Thyroid gland (tissue), 4 donors: ENCODE measurements around the gene SRGAP1. TPM values are rescaled to one million over a fixed set of nuclear protein-coding genes. Genes with fewer than 3 reads are reported as not detected.

Source experiments
- DNase-seq, 2 donors: peaks; one replicate each; pipeline ENCODE4 v3.0.0-alpha.2; 2019
- H3K27ac ChIP-seq, 3 donors: fragments of 200-600 bp; sonication (generic); 1 replicate in 2 of 3; 2 replicates in 1 of 3; pipeline ENCODE4 v1.5.1; 2016 to 2019; ENCODE audit warnings: mild to moderate bottlenecking in 1 of 3, moderate library complexity in 1 of 3
- H3K27me3 ChIP-seq: fragments of 200-600 bp; sonication (generic); one replicate; pipeline ENCODE4 v1.5.1; 2019
- H3K36me3 ChIP-seq, 2 donors: fragments of 200-600 bp; sonication (generic); one replicate each; pipeline ENCODE4 v1.5.1; 2016 to 2019
- H3K4me1 ChIP-seq, 2 donors: fragments of 200-600 bp; sonication (generic); one replicate each; pipeline ENCODE4 v1.5.1; 2017 to 2019
- H3K4me3 ChIP-seq, 3 donors: fragments of 200-600 bp; sonication (generic); replicated peaks in 1 of 3; 1 replicate in 2 of 3; 2 replicates in 1 of 3; pipeline ENCODE4 v1.5.1; 2016; ENCODE audit warnings: mild to moderate bottlenecking in 1 of 3
- H3K9me3 ChIP-seq: fragments of 200-600 bp; sonication (generic); one replicate; pipeline ENCODE4 v1.5.1; 2017
- CTCF ChIP-seq, 6 experiments: fragments of 200-600 bp in 3 of 6; fragments of 450-650 bp in 3 of 6; sonication (generic) in 3 of 6; IDR thresholded peaks; one replicate each; pipeline ENCODE4 v1.5.1; 2016 to 2019; ENCODE audit warnings: antibody characterized with exemption in 6 of 6, mild to moderate bottlenecking in 2 of 6, inconsistent platforms in 1 of 6, moderate library complexity in 1 of 6
- POLR2A ChIP-seq, 2 donors: fragments of 450-650 bp; IDR thresholded peaks; one replicate each; pipeline ENCODE4 v1.6.1; 2017; ENCODE audit warnings: antibody characterized with exemption in 2 of 2, mild to moderate bottlenecking in 2 of 2, moderate library complexity in 1 of 2
- WGBS, 2 donors: methylation state at CpG; one replicate each; pipeline ENCODE4 v1.1.5; 2017; 5-methylcytosine and 5-hydroxymethylcytosine counted together
- intact Hi-C: fragments of 100-400 bp; cut with DNase I; formaldehyde crosslinking; loops from one replicate; pipeline ENCODE4 v1.15.1; 2023
- total RNA-seq, 4 donors: library from RNA; depleted of rRNA; stranded (reverse); fragments of >200 nt; gene quantifications; one replicate each; pipeline ENCODE4 v1.2.3, GENCODE V29; 2016

The SRGAP1 gene
- total RNA-seq, 4 donors from 2014 or later, result 14.1 to 26.3 (median 20.9) TPM

GRCh38 chr12:63814146-63814772, 30.2 kb upstream of the SRGAP1 start:
- no peak for DNase-seq
- 81 to 82% methylated on average over 4 of the region's 4 CpGs for WGBS, 2 donors
- no peak overlapping the region for H3K27ac ChIP-seq
- no peaks in the 10 kb centered on the region for H3K36me3 ChIP-seq
- no peaks in the 10 kb centered on the region for H3K27me3 ChIP-seq
- no peaks in the 10 kb centered on the region for H3K9me3 ChIP-seq
- intact Hi-C loops, result no loop called here
- no peaks in the 10 kb centered on the region for H3K4me1 ChIP-seq
- H3K4me3 ChIP-seq, result no peak overlapping the region
- TF ChIP-seq POLR2A (IDR thresholded peaks at IDR 0.05) (no peak), CTCF (IDR thresholded peaks at IDR 0.05) (no peak)

DNA sequence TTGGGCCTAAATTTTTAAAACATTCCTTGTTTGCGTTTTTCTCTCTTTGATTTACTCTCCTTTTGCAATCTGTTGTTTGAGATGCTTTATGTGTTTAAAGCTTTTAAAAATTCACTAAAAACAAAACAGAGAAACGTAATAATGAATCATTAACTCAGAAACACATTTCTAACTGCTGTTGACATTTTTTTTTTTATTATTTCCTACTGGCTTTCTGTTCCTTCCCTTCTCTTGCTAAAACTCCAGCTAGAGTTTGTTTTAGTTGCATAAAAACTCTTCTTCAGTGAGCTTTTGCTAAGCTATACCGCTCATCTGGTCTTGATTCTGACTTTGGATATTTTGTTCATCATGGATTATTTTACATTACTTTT, 29.0 kb upstream of the SRGAP1 start:
- H3K27me3 ChIP-seq, result no peaks in the 10 kb centered on the region
- H3K36me3 ChIP-seq, result no peaks in the 10 kb centered on the region
- 91 to 96% methylated on average over 3 of the region's 3 CpGs for WGBS, 2 donors
- H3K4me3 ChIP-seq, result no peak overlapping the region
- TF ChIP-seq CTCF (IDR thresholded peaks at IDR 0.05), result no peak
- TF ChIP-seq POLR2A (IDR thresholded peaks at IDR 0.05), result no peak
- no peak overlapping the region for H3K27ac ChIP-seq
- H3K4me1 ChIP-seq, result no peaks in the 10 kb centered on the region
- DNase-seq, result no peak
- no peaks in the 10 kb centered on the region for H3K9me3 ChIP-seq
- intact Hi-C loops, result no loop called here

DNA sequence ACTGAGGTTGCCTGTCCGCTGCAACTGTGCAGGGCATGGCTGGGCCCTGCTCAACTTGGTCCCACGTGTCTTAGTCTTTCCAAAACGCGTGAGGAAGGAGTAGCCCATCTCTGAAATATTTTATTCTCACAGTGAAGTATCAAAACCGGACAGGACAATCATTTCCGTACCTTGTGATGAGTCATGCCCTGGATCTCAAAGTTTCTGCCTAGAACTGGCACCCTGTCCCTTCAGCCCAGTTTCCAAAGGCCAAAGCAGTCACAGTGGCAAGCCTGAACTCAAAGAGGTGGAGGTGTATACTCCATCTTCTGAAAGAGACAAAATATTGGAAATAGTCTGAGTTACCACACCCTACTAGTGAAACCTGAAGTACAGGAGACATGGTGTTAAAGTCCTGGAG, 28.5 kb upstream of the SRGAP1 start:
- 93 to 94% methylated on average over 6 of the region's 6 CpGs for WGBS, 2 donors

DNA sequence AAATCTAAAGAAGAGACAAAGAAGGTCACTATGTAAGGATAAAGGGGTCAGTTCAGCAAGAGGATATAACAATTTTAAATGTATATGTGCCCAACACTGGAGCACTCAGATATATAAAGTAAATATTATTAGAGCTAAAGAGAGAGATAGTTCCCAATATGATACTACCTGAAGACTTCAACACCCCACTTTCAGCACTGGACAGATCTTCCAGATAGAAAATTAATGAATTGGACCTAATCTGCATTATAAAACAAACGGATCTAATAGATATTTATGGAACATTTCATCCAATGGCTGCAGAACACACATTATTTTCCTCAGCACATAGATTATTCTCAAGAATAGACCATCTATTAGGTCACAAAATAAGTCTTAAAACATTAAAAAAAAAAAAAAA, 24.1 kb upstream of the SRGAP1 start:
- H3K4me1 ChIP-seq, result no peaks in the 10 kb centered on the region
- H3K36me3 ChIP-seq, result no peaks in the 10 kb centered on the region
- TF ChIP-seq POLR2A (IDR thresholded peaks at IDR 0.05) (no peak), CTCF (IDR thresholded peaks at IDR 0.05) (no peak)
- DNase-seq, result no peak
- intact Hi-C loops, result loop anchor here (5.0 kb wide), 1 partner anchor 437 kb away; no protein-coding TSS in a partner anchor
- no peak overlapping the region for H3K4me3 ChIP-seq
- H3K27ac ChIP-seq, result no peak overlapping the region
- 76 to 88% methylated on average over 1 of the region's 1 CpG for WGBS, 2 donors
- no peaks in the 10 kb centered on the region for H3K9me3 ChIP-seq
- H3K27me3 ChIP-seq, result no peaks in the 10 kb centered on the region

More for the DNA sequence above, 28.5 kb upstream of the SRGAP1 start:
- Histone ChIP-seq H3K4me1 (no peaks in the 10 kb centered on the region), H3K27ac (no peak overlapping the region), H3K9me3 (no peaks in the 10 kb centered on the region), H3K27me3 (no peaks in the 10 kb centered on the region), H3K36me3 (no peaks in the 10 kb centered on the region), H3K4me3 (no peak overlapping the region)
- no peak for DNase-seq
- intact Hi-C loops, result no loop called here
- TF ChIP-seq POLR2A (IDR thresholded peaks at IDR 0.05), result no peak
- no peak for TF ChIP-seq CTCF (IDR thresholded peaks at IDR 0.05)

DNA sequence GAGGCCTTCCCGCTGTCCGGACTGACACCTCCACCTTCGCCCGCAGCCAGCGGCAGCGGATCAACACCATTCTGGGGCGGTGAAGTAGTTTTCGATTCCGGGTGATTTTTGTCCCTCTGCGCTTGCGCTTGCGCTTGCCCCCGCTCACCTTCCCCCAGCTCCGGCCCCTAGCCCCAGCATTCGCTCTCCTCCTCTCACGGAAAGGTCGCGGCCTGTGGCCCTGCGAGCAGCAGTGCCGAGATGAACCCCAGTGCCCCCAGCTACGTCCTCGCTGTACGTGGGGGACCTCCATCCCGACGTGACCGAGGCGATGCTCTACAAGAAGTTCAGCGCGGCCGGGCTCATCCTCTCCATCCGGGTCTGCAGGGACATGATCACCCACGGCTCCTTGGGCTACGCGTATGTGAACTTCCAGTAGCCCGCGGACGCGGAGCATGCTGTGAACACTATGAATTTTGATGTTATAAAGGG, 22.7 kb upstream of the SRGAP1 start:
- Histone ChIP-seq H3K4me1 (no peaks in the 10 kb centered on the region), H3K27ac (no peak overlapping the region), H3K36me3 (no peaks in the 10 kb centered on the region), H3K27me3 (no peaks in the 10 kb centered on the region), H3K9me3 (no peaks in the 10 kb centered on the region), H3K4me3 (peak overlapping the region in 1 of 3 donors; percentile 21)
- intact Hi-C loops, result loop anchor here (5.0 kb wide), 1 partner anchor 435 kb away; no protein-coding TSS in a partner anchor
- DNase-seq, result peak; percentile 11 to 16
- 15 to 37% methylated on average over 34 to 36 of the region's 38 CpGs for WGBS, 2 donors
- TF ChIP-seq POLR2A (IDR thresholded peaks at IDR 0.05) (no peak), CTCF (IDR thresholded peaks at IDR 0.05) (no peak)
